ENCODE measurements around the gene CEP112.

CEP112 gene

DNA sequence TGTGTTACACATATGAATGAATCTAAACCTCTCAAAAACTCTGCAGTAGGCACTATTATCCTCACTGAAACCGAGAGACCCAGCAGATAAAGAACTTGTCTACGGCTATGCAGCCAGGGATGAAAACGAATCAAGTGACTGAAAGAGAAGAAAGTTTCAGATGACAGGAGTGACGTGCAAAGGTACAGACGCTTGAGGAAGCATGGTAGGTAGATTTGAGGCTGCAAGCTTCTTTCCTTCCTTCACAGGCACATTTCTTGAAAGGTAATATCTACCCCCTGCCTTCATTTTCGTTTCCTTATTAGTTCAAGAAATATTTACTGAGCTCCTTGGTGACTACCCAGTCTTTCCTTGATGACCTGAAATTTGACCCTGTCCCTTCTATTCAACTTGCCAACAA, 418.9 kb downstream of the CEP112 start:
- no peak for DNase-seq (ENCODE audit: low read depth)
- Histone ChIP-seq H3K4me1 (ENCODE audit: control insufficient read depth, insufficient read depth, low read length) (no peaks in the 10 kb centered on the region), H3K36me3 (ENCODE audit: control insufficient read depth, insufficient read depth, low read length, severe bottlenecking) (no peaks in the 10 kb centered on the region), H3K9me3 (ENCODE audit: control insufficient read depth, low read length) (no peaks in the 10 kb centered on the region), H3K9ac (ENCODE audit: low read length) (no peak overlapping the region), H3K27me3 (replicated peaks; ENCODE audit: control insufficient read depth, insufficient read depth, low read length) (no peaks in the 10 kb centered on the region), H3K4me3 (ENCODE audit: low read length) (no peak overlapping the region)

DNA sequence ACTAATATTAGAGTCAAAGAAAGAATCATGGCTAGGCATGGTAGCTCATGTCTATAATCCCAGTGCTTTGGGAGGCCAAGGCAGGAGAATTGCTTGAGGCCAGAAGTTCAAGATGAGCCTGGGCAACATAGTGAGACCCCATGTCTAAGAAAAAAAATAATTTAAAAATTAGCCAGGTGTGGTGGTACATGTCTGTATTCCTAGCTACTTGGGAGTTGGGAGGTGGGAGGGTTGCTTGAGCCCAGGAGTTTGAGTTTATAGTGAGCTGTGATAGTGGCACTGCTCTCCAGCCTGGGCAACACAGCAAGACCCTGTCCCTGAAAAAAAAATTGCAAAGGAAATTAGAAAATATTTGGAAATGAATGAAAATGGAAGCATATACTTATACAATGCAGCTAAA, 420.2 kb downstream of the CEP112 start:
- Histone ChIP-seq H3K9me3 (ENCODE audit: control insufficient read depth, low read length) (no peaks in the 10 kb centered on the region), H3K36me3 (ENCODE audit: control insufficient read depth, insufficient read depth, low read length, severe bottlenecking) (no peaks in the 10 kb centered on the region), H3K9ac (ENCODE audit: low read length) (no peak overlapping the region), H3K4me3 (ENCODE audit: low read length) (no peak overlapping the region), H3K27me3 (replicated peaks; ENCODE audit: control insufficient read depth, insufficient read depth, low read length) (no peaks in the 10 kb centered on the region), H3K4me1 (ENCODE audit: control insufficient read depth, insufficient read depth, low read length) (no peaks in the 10 kb centered on the region)
- no peak for DNase-seq (ENCODE audit: low read depth)

DNA sequence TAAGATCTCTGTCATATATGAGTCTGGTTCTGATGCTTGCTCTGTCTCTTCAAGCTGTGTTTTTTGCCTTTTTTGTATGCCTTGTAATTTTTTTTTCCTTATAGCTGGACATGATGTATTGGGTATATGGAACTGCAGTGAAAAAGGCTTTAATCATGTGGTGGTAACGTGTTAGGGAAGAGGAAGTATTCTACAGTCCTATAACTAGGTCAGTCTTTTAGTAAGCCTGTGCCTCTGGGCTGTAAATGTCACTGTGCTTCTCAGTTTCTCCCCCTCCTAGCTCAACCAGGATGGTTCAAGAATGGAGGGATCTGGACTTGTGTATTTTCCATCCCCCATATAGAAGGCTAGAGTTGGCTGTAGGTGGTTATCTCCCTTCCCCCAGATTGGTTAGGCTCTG, 428.1 kb downstream of the CEP112 start:
- Histone ChIP-seq H3K9ac (ENCODE audit: low read length) (no peak overlapping the region), H3K36me3 (ENCODE audit: control insufficient read depth, insufficient read depth, low read length, severe bottlenecking) (no peaks in the 10 kb centered on the region), H3K4me3 (ENCODE audit: low read length) (no peak overlapping the region), H3K9me3 (ENCODE audit: control insufficient read depth, low read length) (no peaks in the 10 kb centered on the region), H3K4me1 (ENCODE audit: control insufficient read depth, insufficient read depth, low read length) (no peaks in the 10 kb centered on the region), H3K27me3 (replicated peaks; ENCODE audit: control insufficient read depth, insufficient read depth, low read length) (no peaks in the 10 kb centered on the region)
- no peak for DNase-seq (ENCODE audit: low read depth)

DNA sequence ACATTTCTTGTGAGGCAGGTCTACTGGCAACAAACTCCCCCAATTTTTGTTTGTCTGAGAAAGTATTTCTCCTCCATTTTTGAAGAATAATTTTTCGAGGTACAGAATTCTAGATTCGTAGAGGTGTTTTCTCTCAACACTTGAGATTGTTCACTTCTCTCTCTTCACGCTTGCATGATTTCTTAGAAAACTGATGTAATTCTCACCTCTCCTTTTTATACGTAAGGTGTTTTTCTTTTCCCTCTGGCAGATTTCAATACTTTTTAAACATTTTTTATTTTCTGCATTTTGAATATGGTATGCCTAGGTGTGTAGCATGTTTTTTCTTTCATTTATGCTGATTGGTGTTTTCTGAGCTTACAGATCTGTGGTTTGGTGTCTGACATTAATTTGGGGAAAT, 429.0 kb downstream of the CEP112 start:
- Histone ChIP-seq H3K4me3 (ENCODE audit: low read length) (no peak overlapping the region), H3K9ac (ENCODE audit: low read length) (no peak overlapping the region), H3K27me3 (replicated peaks; ENCODE audit: control insufficient read depth, insufficient read depth, low read length) (no peaks in the 10 kb centered on the region), H3K4me1 (ENCODE audit: control insufficient read depth, insufficient read depth, low read length) (no peaks in the 10 kb centered on the region), H3K9me3 (ENCODE audit: control insufficient read depth, low read length) (no peaks in the 10 kb centered on the region), H3K36me3 (ENCODE audit: control insufficient read depth, insufficient read depth, low read length, severe bottlenecking) (no peaks in the 10 kb centered on the region)
- DNase-seq (ENCODE audit: low read depth): no peak

DNA sequence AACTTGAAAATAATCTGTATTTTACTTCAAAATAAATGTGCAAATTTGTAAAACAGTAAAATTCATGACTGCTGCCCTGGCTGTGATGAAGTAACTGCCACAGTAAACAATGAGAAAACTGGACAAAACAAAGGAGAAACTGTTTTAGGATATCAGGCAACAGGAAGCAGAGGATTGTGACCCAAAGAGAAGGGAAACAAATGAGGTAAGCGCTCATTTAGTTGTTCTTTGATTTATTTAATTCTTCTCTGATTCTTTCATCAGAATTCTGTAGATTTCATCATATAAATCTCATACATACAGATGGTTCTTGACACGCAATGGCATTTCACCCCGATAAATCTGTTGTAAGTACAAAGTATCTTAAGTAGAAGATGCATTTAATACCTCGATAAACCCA, 432.4 kb downstream of the CEP112 start:
- no peak for DNase-seq (ENCODE audit: low read depth)
- Histone ChIP-seq H3K27me3 (replicated peaks; ENCODE audit: control insufficient read depth, insufficient read depth, low read length) (no peaks in the 10 kb centered on the region), H3K4me3 (ENCODE audit: low read length) (no peak overlapping the region), H3K9me3 (ENCODE audit: control insufficient read depth, low read length) (no peaks in the 10 kb centered on the region), H3K9ac (ENCODE audit: low read length) (no peak overlapping the region), H3K4me1 (ENCODE audit: control insufficient read depth, insufficient read depth, low read length) (no peaks in the 10 kb centered on the region), H3K36me3 (ENCODE audit: control insufficient read depth, insufficient read depth, low read length, severe bottlenecking) (no peaks in the 10 kb centered on the region)

DNA sequence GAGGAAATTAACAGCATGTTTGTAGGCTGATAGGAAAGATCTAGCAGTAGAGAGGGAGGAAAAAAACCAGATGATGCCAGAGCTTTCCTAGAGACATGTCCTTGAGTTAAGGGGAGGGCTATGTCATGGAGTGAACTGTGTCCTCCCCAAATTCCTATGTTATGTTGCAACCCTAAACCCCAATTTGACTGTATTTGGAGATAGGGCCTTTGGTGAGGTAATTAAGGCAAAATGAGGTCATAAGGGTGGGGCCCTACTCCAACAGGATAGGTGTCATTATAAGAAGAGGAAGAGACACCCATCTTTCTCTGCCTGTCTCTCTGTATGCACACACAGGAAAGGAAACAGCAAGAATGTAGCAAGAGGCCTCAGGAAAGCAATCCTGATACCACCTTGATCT, 435.2 kb downstream of the CEP112 start:
- Histone ChIP-seq H3K36me3 (ENCODE audit: control insufficient read depth, insufficient read depth, low read length, severe bottlenecking) (no peaks in the 10 kb centered on the region), H3K4me3 (ENCODE audit: low read length) (no peak overlapping the region), H3K27me3 (replicated peaks; ENCODE audit: control insufficient read depth, insufficient read depth, low read length) (no peaks in the 10 kb centered on the region), H3K9ac (ENCODE audit: low read length) (no peak overlapping the region), H3K9me3 (ENCODE audit: control insufficient read depth, low read length) (no peaks in the 10 kb centered on the region), H3K4me1 (ENCODE audit: control insufficient read depth, insufficient read depth, low read length) (no peaks in the 10 kb centered on the region)
- no peak for DNase-seq (ENCODE audit: low read depth)

DNA sequence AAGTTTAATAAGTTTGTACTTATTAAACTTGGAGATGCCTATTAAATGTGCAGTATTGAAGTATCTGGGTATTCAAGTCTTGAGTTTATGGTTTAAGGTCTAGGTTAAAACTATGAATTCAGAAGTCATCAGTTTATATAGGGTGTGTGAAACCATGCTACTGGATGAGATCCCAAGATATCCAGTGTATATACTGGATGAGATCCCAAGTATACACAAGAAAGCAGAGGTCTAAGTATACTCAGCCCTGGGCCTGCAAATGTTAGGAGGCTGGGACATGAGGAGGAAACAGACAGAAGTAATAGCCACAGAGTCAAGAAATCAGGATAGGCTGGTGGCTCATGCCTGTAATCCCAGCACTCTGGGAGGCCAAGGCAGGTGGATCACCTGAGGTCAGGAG, 436.1 kb downstream of the CEP112 start:
- Histone ChIP-seq H3K9ac (ENCODE audit: low read length) (no peak overlapping the region), H3K9me3 (ENCODE audit: control insufficient read depth, low read length) (no peaks in the 10 kb centered on the region), H3K36me3 (ENCODE audit: control insufficient read depth, insufficient read depth, low read length, severe bottlenecking) (no peaks in the 10 kb centered on the region), H3K4me1 (ENCODE audit: control insufficient read depth, insufficient read depth, low read length) (peaks cover 6% of the 10 kb centered on the region), H3K27me3 (replicated peaks; ENCODE audit: control insufficient read depth, insufficient read depth, low read length) (no peaks in the 10 kb centered on the region), H3K4me3 (ENCODE audit: low read length) (no peak overlapping the region)
- no peak for DNase-seq (ENCODE audit: low read depth)

DNA sequence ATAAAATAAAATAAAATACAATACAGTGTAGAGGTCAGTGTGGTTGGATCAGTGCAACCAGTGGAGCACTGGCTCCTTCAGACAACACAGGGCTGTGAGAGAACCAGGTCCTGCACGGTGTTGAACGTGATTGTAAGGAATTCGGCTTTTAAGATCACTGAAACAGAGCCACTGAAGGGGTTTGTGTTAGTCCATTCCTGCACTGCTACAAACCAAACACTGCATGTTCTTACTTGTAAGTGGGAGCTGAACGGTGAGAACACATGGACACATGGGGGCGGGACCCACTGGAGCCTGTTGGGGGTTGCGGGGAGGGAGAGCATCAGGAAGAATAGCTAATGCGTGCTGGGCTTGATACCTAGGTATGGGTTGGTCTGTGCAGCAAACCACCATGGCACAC, 437.3 kb downstream of the CEP112 start:
- H3K9ac ChIP-seq (ENCODE audit: low read length): no peak overlapping the region
- no peak overlapping the region for H3K4me3 ChIP-seq (ENCODE audit: low read length)
- H3K9me3 ChIP-seq (ENCODE audit: control insufficient read depth, low read length): no peaks in the 10 kb centered on the region
- no peaks in the 10 kb centered on the region for H3K27me3 ChIP-seq (replicated peaks; ENCODE audit: control insufficient read depth, insufficient read depth, low read length)
- peaks cover 10% of the 10 kb centered on the region for H3K4me1 ChIP-seq (ENCODE audit: control insufficient read depth, insufficient read depth, low read length)
- DNase-seq (ENCODE audit: low read depth): no peak
- no peaks in the 10 kb centered on the region for H3K36me3 ChIP-seq (ENCODE audit: control insufficient read depth, insufficient read depth, low read length, severe bottlenecking)

DNA sequence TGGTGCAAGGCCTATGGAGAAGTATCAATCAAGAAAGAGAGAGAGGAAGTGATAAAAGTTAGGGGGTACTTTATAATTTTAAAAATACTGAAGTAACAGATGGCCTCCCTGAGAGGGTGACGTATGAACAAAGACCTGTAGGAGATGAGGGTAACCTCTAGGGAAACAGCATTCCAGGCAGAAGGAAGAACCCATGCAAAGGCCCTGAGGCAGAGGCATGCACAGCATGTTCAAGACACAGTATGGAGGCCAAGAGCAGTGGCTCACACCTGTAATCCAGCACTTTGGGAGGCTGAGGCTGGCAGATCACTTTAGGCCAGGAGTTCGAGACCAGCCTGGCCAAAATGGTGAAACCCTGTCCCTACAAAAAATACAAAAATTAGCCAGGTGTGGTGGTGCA, 437.9 kb downstream of the CEP112 start:
- DNase-seq (ENCODE audit: low read depth): no peak
- Histone ChIP-seq H3K4me1 (ENCODE audit: control insufficient read depth, insufficient read depth, low read length) (peaks cover 12% of the 10 kb centered on the region), H3K9me3 (ENCODE audit: control insufficient read depth, low read length) (no peaks in the 10 kb centered on the region), H3K4me3 (ENCODE audit: low read length) (no peak overlapping the region), H3K9ac (ENCODE audit: low read length) (no peak overlapping the region), H3K27me3 (replicated peaks; ENCODE audit: control insufficient read depth, insufficient read depth, low read length) (no peaks in the 10 kb centered on the region), H3K36me3 (ENCODE audit: control insufficient read depth, insufficient read depth, low read length, severe bottlenecking) (no peaks in the 10 kb centered on the region)

DNA sequence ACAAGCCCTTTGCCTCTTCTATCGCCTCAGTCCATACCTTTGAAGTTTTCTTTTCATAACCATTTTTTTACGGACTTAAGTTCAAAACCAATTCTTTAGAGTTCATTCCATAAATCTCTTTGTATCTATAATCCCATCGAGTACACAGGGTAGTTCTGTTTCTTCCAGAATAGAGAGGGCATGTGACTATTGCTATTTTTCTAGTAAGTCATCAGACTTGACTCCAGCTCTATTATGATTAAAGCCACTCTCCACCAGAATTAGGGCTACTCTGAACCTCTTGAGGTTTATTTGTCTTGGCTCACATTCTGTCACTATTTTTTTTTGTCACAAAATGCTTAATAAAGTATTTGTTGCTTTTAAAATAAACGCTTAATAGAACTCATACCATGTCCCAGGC, 438.6 kb downstream of the CEP112 start:
- H3K9me3 ChIP-seq (ENCODE audit: control insufficient read depth, low read length): no peaks in the 10 kb centered on the region
- DNase-seq (ENCODE audit: low read depth): no peak
- no peak overlapping the region for H3K4me3 ChIP-seq (ENCODE audit: low read length)
- no peaks in the 10 kb centered on the region for H3K36me3 ChIP-seq (ENCODE audit: control insufficient read depth, insufficient read depth, low read length, severe bottlenecking)
- peaks cover 12% of the 10 kb centered on the region for H3K4me1 ChIP-seq (ENCODE audit: control insufficient read depth, insufficient read depth, low read length)
- H3K27me3 ChIP-seq (replicated peaks; ENCODE audit: control insufficient read depth, insufficient read depth, low read length): no peaks in the 10 kb centered on the region
- H3K9ac ChIP-seq (ENCODE audit: low read length): no peak overlapping the region

DNA sequence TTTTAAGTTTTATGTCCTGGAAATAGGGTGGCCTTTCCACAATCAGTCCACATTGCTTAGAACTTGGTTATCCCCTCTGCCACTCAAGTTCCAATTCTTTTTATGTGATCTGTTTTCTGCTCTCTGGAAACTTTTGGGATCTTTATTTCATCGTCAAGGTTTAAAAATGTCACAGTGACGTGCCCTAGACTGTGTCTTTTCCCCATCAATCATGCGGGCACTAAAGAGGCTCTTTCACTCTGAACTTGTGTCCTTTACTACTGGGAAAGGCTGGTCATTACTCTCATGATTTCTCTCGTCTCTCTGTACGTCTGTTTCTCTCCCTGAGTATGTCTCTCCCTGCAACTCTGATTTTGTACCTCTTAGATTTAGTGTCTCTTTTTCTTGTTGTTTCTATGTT, 440.7 kb downstream of the CEP112 start:
- Histone ChIP-seq H3K9me3 (ENCODE audit: control insufficient read depth, low read length) (no peaks in the 10 kb centered on the region), H3K4me1 (ENCODE audit: control insufficient read depth, insufficient read depth, low read length) (peaks cover 12% of the 10 kb centered on the region), H3K9ac (ENCODE audit: low read length) (no peak overlapping the region), H3K27me3 (replicated peaks; ENCODE audit: control insufficient read depth, insufficient read depth, low read length) (no peaks in the 10 kb centered on the region), H3K36me3 (ENCODE audit: control insufficient read depth, insufficient read depth, low read length, severe bottlenecking) (no peaks in the 10 kb centered on the region), H3K4me3 (ENCODE audit: low read length) (no peak overlapping the region)
- no peak for DNase-seq (ENCODE audit: low read depth)

DNA sequence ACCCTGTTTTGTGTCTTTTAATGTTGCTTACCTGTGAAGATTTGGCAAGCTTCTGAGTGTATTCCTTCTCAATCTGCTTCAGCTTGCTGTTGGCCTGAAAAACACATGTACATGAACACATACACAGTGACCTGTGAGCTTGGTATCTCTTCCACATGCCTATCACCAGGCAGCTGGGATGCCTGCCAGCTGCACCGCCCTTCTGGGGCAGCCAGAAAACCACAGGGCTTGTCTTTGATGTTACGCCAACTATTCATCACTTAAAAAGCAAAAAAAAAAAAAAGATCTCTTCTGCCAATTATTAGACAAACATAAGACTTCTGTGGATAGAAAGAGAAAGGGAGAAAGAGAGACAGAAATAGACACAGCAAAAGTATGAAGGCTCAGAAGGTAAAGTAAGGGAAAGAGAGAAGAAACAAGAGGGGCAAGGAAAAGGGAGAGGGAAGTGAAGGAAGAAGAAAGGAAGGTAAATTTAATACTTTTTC, 441.3 kb downstream of the CEP112 start:
- peak; percentile 80 for DNase-seq (ENCODE audit: low read depth)
- Histone ChIP-seq H3K4me1 (ENCODE audit: control insufficient read depth, insufficient read depth, low read length) (peaks cover 12% of the 10 kb centered on the region), H3K9ac (ENCODE audit: low read length) (no peak overlapping the region)

More for the DNA sequence above, 441.3 kb downstream of the CEP112 start:
- Histone ChIP-seq H3K27me3 (replicated peaks; ENCODE audit: control insufficient read depth, insufficient read depth, low read length) (no peaks in the 10 kb centered on the region), H3K9me3 (ENCODE audit: control insufficient read depth, low read length) (no peaks in the 10 kb centered on the region), H3K36me3 (ENCODE audit: control insufficient read depth, insufficient read depth, low read length, severe bottlenecking) (no peaks in the 10 kb centered on the region), H3K4me3 (ENCODE audit: low read length) (no peak overlapping the region)

All from adipocyte (in vitro differentiated cells).